ENCODE data around the gene TK1.

GRCh38 chr17:78175643-78175981 lies 11.2 kb downstream of the TK1 start:
- no peak for TF ChIP-seq CTCF (IDR thresholded peaks at IDR 0.05; ENCODE audit: low read depth, low read length)
- no peak for TF ChIP-seq MAX (IDR thresholded peaks at IDR 0.05; ENCODE audit: low read depth, low read length)

Measured in NB4 (cell line).